B cell (primary cell): Measurements from ENCODE around the gene DLG2.
"Not testable (repeated sequence)": the region's sequence is repeated elsewhere in the genome, so short reads cannot be mapped to it uniquely, and the experiment has no call there.

Source experiments
- CTCF ChIP-seq: fragments of 200-600 bp; IDR thresholded peaks from one replicate; pipeline ENCODE4 v1.8.0; 2022; ENCODE audit warnings: antibody characterized with exemption, mild to moderate bottlenecking
- EZH2 ChIP-seq: IDR thresholded peaks from 2 replicates; pipeline ENCODE4 v1.6.1; 2012; ENCODE audit warnings: borderline replicate concordance, low read depth, mild to moderate bottlenecking, moderate library complexity, low read length; ENCODE audit not compliant: insufficient read depth, poor library complexity, severe bottlenecking

- TF ChIP-seq CTCF, EZH2: not testable (repeated sequence)
Measured at GRCh38 chr11:85349539-85349938, 277.6 kb downstream of the DLG2 start.
